GM03348 (cell line): ENCODE results near the gene AGXT.

Source experiments
- DNase-seq: peaks from one replicate; pipeline ENCODE4 v3.0.0; 2012; ENCODE audit warnings: low spot score

AGXT gene

GRCh38 chr2:240927390-240927781 is 58.8 kb downstream of the AGXT start:
- no peak for DNase-seq

GRCh38 chr2:240928476-240929363 is 60.1 kb downstream of the AGXT start:
- DNase-seq = no peak

- no peak for DNase-seq
Measured at GRCh38 chr2:240929364-240930095, 60.9 kb downstream of the AGXT start.
